K562 (cell line): Measurements from ENCODE around the gene VPS13D. TPM values are rescaled to one million over a fixed set of nuclear protein-coding genes. Genes with fewer than 3 reads are reported as not detected.

Experiments used
- HINFP ChIP-seq: fragments of 450-650 bp; conservative IDR thresholded peaks from 2 replicates; pipeline ENCODE4 v1.6.1; 2016; ENCODE audit warnings: missing genetic modification characterization, low read depth, mild to moderate bottlenecking, control low read depth, missing compliant biosample characterization
- MAFF ChIP-seq: IDR thresholded peaks from 2 replicates; pipeline ENCODE4 v1.6.1; 2012; ENCODE audit warnings: low read length, improper control_type of control experiment
- MGA ChIP-seq: fragments of 450-650 bp; IDR thresholded peaks from 2 replicates; pipeline ENCODE4 v1.6.1; 2016; ENCODE audit warnings: mild to moderate bottlenecking, moderate library complexity
- ZNF318 ChIP-seq, 2 experiments: fragments of 450-650 bp; IDR thresholded peaks; 2 replicates each; pipeline ENCODE4 v1.6.1; 2016; ENCODE audit warnings: mild to moderate bottlenecking in 2 of 2, borderline replicate concordance in 1 of 2, low read depth in 1 of 2, moderate library complexity in 1 of 2
- polyA plus RNA-seq, 8 experiments: library from polyadenylated mRNA; depleted of rRNA in 4 of 8; stranded (reverse) in 5 of 8; unstranded in 3 of 8; fragments of >200 nt; fragmentation: Nextera tagmentation in 2 of 8; fragmentation: Illumina TruSeq in 1 of 8; extraction: Ambion mirVana in 2 of 8; extraction: Trizol in 1 of 8; gene quantifications; 2 replicates each; pipeline versions ENCODE4 v1.2.1 to v1.2.3, GENCODE V29; 2011 to 2014; ENCODE audit warnings: inconsistent platforms in 1 of 8, missing spikeins in 1 of 8
- total RNA-seq, 7 experiments: library from RNA; depleted of rRNA in 6 of 7; stranded (reverse); fragments of >200 nt in 6 of 7; fragmentation: Illumina TruSeq in 2 of 7; extraction: Trizol in 2 of 7; gene quantifications; 2 replicates each; pipeline versions ENCODE4 v1.2.1 to v1.2.3, GENCODE V29; 2011 to 2021; ENCODE audit warnings: low replicate concordance in 1 of 7

The VPS13D gene
- total and polyA plus RNA-seq, 9 of the 15 experiments (the other 6 are each of a cell fraction or from before 2014, with no cell fraction given): 6.1 to 51.5 (median 38.5) TPM

- TF ChIP-seq MGA: 0 out of 2 replicates have a peak, but pooled peaks have one; percentile 23
- TF ChIP-seq MAFF: no peak
- no peak for TF ChIP-seq ZNF318 (IDR thresholded peaks at IDR 0.05; ENCODE audit: borderline replicate concordance in 1 of 2, low read depth in 1 of 2)
- TF ChIP-seq HINFP (tag): no peak
Measured at GRCh38 chr1:12441414-12442105, 211.7 kb downstream of the VPS13D start (continued).
